ENCODE measurements around the gene LY6G5C. TPM values are rescaled to one million over a fixed set of nuclear protein-coding genes. Genes with fewer than 3 reads are reported as not detected.

The LY6G5C gene
- total and polyA plus RNA-seq, 4 donors: 2.8 to 5.0 (median 3.5) TPM

DNA sequence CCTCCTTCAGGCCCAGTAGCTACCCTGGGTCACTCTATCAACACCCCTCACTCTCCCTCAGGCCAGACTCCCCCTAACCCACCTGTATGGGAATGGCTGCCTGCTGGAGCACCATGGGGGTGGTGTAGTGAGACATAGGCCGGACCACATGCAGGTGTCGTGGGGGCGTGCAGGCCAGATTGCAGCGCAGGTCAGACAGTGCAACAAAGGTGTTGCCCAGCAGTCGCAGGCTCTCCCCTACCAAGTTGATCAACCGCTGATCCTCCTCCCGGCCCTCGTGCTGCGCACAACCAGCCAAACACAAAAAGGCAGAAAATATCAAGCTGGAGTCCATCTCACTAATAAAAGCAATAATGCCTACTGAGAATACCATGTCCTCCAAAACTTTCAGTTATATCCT is 35.5 kb downstream of the LY6G5C start:
- peaks cover 53 to 71% (median 62%) of the 10 kb centered on the region in 4 donors for H3K36me3 ChIP-seq (ENCODE audit: control insufficient read depth in 4 of 4, insufficient read depth in 4 of 4, low read length in 4 of 4)
- 96 to 97% methylated on average over 9 of the region's 9 CpGs for WGBS, 2 donors
- DNase-seq: no peak

DNA sequence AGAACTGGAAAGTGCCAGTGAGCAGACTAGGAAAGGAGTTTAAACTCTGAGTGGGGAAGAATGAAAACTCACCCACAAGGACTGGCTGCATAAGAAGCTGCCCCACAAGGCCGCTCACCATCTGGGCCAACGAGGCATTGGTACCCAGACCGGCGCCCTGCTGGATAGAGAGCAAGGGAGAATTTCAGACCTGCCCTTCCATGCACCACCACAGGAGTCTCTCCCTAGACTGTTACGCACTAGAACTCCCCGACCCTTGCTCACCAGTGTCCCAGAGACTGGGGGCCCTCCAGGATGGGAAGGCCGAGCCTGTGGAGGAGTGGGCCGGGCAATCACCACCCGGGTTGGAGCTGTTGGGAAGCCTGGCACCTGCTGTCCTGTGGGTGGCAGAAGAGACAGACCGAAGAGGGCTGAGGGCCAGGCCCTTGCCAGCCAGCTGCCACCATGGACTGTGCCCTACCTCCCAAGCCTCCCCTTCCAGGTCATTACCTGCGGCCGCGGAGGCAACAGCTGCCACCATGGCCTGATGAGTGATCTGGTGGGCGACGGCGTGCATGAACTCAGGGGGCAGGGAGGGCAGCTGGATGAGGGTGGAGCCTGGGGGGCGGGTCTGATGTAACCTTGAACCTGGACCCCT is 36.9 kb downstream of the LY6G5C start:
- Histone ChIP-seq H3K36me3 (ENCODE audit: control insufficient read depth in 4 of 4, insufficient read depth in 4 of 4, low read length in 4 of 4) (peaks cover 55 to 80% (median 63%) of the 10 kb centered on the region in 4 donors), H3K27me3 (ENCODE audit: control insufficient read depth in 3 of 3, insufficient read depth in 3 of 3, low read length in 2 of 3) (no peaks in the 10 kb centered on the region), H3K27ac (ENCODE audit: low read depth in 1 of 2, low read length in 1 of 2) (no peak overlapping the region), H3K4me3 (no peak overlapping the region), H3K9me3 (ENCODE audit: control insufficient read depth in 4 of 4, insufficient read depth in 3 of 4, low read length in 3 of 4) (no peaks in the 10 kb centered on the region), H3K9ac (ENCODE audit: insufficient read depth in 1 of 2, low read length in 2 of 2) (no peak overlapping the region), H3K4me1 (ENCODE audit: control insufficient read depth in 5 of 5, insufficient read depth in 5 of 5, low read length in 5 of 5) (no peaks in the 10 kb centered on the region)
- ATAC-seq (ENCODE audit: insufficient read depth, low FRiP score) (no peak), DNase-seq (no peak)
- 93 to 96% methylated on average over 17 of the region's 17 CpGs for WGBS, 2 donors
- TF ChIP-seq, protein P1, sequence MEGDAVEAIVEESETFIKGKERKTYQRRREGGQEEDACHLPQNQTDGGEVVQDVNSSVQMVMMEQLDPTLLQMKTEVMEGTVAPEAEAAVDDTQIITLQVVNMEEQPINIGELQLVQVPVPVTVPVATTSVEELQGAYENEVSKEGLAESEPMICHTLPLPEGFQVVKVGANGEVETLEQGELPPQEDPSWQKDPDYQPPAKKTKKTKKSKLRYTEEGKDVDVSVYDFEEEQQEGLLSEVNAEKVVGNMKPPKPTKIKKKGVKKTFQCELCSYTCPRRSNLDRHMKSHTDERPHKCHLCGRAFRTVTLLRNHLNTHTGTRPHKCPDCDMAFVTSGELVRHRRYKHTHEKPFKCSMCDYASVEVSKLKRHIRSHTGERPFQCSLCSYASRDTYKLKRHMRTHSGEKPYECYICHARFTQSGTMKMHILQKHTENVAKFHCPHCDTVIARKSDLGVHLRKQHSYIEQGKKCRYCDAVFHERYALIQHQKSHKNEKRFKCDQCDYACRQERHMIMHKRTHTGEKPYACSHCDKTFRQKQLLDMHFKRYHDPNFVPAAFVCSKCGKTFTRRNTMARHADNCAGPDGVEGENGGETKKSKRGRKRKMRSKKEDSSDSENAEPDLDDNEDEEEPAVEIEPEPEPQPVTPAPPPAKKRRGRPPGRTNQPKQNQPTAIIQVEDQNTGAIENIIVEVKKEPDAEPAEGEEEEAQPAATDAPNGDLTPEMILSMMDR (IDR thresholded peaks at IDR 0.05; ENCODE audit: control extremely low read depth, extremely low read depth): no peak

More for the DNA sequence above, 35.5 kb downstream of the LY6G5C start:
- ATAC-seq (ENCODE audit: insufficient read depth, low FRiP score): no peak
- no peak overlapping the region for H3K4me3 ChIP-seq
- TF ChIP-seq, protein P1 (IDR thresholded peaks at IDR 0.05; ENCODE audit: control extremely low read depth, extremely low read depth): no peak
- no peaks in the 10 kb centered on the region for H3K27me3 ChIP-seq (ENCODE audit: control insufficient read depth in 3 of 3, insufficient read depth in 3 of 3, low read length in 2 of 3)
- no peak overlapping the region for H3K9ac ChIP-seq (ENCODE audit: insufficient read depth in 1 of 2, low read length in 2 of 2)
- no peaks in the 10 kb centered on the region for H3K9me3 ChIP-seq (ENCODE audit: control insufficient read depth in 4 of 4, insufficient read depth in 3 of 4, low read length in 3 of 4)
- H3K27ac ChIP-seq (ENCODE audit: low read depth in 1 of 2, low read length in 1 of 2): no peak overlapping the region
- H3K4me1 ChIP-seq (ENCODE audit: control insufficient read depth in 5 of 5, insufficient read depth in 5 of 5, low read length in 5 of 5): no peaks in the 10 kb centered on the region

DNA sequence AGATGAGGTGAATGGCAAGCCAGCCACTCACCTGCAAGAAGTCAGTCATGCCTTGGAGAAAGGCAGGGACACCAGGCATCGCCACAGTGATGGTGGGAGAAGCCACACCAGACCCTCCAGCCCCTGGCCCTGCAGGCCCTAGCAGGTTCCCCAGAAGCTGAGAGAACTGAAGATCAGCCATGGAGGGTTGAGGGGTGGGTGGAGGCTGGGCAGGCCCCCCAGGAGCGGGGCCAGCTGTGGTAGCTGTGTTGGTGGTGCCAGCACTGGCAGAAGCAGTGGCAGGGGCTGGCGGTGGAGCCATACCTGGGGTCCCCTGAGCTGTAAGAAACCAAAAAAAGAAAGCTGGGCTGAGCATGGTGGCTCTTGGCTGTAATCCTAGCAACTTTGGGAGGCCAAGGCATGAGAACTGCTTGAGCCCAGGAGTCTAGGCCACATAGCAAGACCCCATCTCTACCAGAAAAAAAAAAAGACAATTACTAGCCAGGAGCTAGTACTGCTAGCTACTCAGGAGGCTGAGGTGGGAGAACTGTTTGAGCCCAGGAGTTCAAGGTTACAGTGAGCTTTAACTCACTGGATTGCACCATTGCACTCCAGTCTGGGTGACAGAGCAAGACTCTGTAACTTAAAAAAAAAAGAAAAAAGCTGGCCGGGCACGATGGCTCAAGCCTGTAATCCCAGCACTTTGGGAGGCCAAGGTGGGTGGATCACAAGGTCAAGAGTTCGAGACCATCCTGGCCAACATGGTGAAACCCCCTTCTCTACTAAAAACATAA is 37.9 kb downstream of the LY6G5C start:
- DNase-seq: no peak
- TF ChIP-seq, protein P1 (IDR thresholded peaks at IDR 0.05; ENCODE audit: control extremely low read depth, extremely low read depth): no peak
- Histone ChIP-seq H3K36me3 (ENCODE audit: control insufficient read depth in 4 of 4, insufficient read depth in 4 of 4, low read length in 4 of 4) (peaks cover 46 to 71% (median 56%) of the 10 kb centered on the region in 4 donors), H3K9ac (ENCODE audit: insufficient read depth in 1 of 2, low read length in 2 of 2) (no peak overlapping the region), H3K4me1 (ENCODE audit: control insufficient read depth in 5 of 5, insufficient read depth in 5 of 5, low read length in 5 of 5) (no peaks in the 10 kb centered on the region), H3K27me3 (ENCODE audit: control insufficient read depth in 3 of 3, insufficient read depth in 3 of 3, low read length in 2 of 3) (no peaks in the 10 kb centered on the region), H3K9me3 (ENCODE audit: control insufficient read depth in 4 of 4, insufficient read depth in 3 of 4, low read length in 3 of 4) (no peaks in the 10 kb centered on the region), H3K4me3 (no peak overlapping the region), H3K27ac (ENCODE audit: low read depth in 1 of 2, low read length in 1 of 2) (no peak overlapping the region)
- WGBS, 2 donors: 89 to 96% methylated on average over 6 of the region's 6 CpGs
- ATAC-seq (ENCODE audit: insufficient read depth, low FRiP score): no peak
